GM03348 (cell line): Measurements from ENCODE around the gene IMP3.
A peak's percentile ranks its signal among the peaks of the same experiment; 100 is the strongest.
"Not testable (repeated sequence)": the region's sequence is repeated elsewhere in the genome, so short reads cannot be mapped to it uniquely, and the experiment has no call there.

Source experiments
- DNase-seq: peaks from one replicate; pipeline ENCODE4 v3.0.0; 2012; ENCODE audit warnings: low spot score

The IMP3 gene

GRCh38 chr15:75639709-75640482 is at the start of gene IMP3:
Gene IMP3 (minus strand): TSS chr15:75640224. CDS start chr15:75640168, 56 bp downstream.
- DNase-seq: peak; percentile 97

DNA sequence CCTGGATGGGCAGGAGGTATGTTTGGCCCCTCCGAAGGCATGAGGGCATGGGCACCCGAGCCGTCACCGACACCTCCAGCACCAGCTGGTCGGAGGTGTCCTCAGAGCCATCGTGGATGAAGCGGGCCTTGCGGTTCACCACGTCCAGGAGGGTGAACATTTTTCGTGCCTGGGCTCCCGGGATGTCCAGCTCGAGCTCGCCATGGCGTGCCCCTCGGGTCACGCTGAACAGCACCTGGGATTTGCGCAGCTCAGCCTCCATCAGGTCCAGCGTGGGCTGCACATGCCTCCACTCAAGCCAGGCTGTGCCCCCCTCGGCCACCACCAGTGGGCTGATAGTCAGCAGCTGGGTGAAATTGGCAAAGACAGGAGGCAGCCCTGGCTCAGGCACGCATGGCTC is 49.4 kb upstream of the IMP3 start:
- DNase-seq: not testable (repeated sequence)

DNA sequence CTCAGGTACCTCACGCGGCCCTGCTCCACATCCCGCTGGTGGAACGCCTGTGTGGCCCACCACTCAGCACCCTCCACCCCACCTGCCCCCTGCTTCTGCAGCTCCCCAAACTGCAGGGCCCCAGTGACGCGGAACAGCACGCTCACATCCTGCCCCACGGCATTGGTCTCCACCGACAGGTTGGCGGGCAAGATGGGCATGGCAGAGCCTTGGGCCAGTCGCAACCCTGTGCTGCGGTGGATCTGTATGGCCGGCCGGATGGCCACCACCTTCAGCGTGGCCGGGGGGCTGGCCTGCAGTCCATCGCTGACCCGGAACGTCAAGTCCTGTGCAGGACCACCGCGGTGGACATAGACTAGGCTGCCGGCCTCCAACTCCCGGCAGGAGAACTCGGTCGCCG is 48.8 kb upstream of the IMP3 start:
- no peak for DNase-seq

DNA sequence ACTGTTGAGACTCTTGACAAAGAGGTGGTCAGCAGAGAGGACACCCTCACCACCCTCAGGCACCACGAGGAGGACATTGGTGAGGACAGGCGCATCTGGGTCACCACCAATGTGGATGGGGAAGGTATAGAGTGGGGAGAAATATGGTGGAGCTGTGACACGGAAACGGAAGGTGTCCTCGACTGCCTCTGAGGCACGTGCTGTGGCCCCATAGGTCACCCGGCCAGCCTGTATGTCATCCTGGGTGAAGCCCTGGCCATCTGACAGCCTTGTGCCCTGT is 48.2 kb upstream of the IMP3 start:
- no peak for DNase-seq

DNA sequence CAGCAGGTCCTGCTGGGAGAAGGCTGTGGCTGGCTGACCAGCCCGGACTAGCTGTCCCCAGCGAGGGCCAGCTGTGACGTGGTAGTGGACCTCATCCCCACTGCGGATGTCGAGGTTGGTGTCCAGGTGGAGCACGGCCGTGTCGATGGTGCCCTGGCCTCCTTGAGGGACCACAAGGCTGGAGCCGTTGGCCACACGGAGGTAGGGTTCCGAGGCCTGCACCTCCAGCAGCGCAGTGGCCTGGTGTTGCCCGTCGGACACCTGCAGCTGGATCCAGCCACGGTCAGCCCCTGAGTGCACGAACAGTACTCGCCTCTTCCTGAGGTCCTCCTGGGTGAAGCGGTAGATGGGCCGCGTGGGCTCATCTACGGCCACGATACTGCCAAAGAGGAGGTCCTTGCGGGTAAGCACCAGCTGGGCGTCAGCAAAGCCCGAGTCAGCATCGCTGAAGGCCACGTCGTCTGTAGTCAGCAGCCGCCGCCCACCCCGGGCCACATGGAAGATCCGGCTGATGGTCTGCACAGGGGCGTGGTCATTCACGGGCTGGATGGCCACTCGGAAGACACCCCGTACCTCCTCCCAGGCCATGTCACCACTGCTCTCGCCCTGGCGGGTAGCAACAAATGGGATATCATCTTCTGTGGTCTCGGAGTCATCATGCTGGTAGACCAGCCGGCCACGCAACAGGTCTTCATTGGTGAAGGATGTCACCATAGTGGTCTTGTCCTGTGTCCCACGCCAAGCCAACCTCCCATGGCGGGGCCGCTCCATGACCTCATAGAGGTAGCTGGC is 47.7 kb upstream of the IMP3 start:
- DNase-seq: no peak

- DNase-seq: peak; percentile 71
These were observed 46.2 kb upstream of the IMP3 start for GRCh38 chr15:75686212-75686642.

DNA sequence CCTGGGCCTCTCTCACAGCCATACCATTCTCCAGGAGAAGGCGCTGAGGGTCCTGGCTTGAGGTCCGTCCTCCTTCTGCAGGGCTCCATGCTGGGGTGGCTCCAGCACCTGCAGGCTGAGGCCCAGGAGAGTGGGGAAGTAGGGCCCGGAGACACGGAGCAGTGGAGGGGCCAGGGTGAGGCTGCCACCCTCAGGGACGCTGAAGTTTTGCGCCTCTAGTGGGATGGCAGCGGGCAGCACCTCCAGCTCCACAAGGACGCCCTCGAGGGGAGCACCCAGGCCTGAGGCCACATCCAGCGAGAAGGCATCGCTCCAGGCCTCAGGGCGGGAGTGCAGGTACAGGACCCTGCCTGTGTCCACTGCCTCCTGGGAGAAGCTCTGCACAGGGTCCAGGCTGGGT is 45.2 kb upstream of the IMP3 start:
- DNase-seq: no peak

DNA sequence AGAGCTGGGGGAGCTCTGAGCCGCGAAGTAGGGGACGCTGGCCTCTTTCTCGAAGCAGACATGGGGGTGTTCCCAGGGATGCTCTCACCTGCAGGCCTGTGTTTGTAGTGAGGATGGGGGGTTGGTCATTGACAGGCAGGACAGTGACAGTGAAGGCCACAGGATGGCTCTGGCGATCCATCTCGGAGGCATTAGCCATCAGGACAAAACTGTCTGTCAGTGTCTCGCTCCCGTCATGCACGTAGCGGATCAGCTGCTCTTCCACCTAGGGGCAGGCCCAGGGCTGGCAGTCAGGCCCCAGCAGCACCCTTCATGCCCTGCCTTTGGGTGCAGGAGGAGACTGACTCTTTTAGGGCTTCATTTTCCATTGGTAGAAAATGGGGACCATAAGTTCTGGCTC is 44.6 kb upstream of the IMP3 start:
- DNase-seq: no peak

DNA sequence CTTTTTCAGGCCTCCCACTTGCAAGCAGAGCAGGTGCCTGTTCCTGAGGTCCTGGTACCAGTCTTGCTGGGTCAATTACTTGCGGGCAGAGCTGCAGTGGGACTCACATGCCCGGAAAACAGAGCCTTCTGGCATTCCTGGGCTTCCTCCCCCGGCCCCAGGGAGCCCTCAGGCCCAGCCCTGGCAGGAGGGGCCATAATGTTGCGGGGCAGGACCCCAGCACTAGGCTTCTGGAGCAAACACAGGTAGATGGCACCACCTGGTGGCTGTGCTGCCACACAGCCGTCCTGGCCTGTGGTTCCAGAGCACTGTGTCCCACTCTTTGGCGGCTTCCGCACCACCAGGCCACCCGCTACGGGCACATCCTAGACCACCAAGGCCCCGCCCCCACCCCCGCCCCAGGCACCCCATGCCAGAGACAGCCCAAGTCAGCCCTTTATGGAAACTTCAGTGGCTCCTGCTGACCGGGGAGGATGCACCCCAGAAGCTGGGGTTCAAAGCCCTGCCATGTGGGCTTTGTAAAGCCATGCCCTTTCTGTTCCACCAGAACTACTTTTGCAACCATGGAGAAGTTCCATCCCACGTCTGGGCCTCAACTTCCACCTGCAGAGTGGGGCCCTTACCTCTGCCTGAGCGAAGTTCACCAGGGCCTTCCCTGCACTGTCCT is 43.8 kb upstream of the IMP3 start:
- peak; percentile 80 for DNase-seq

GRCh38 chr15:75682181-75683135 is 42.4 kb upstream of the IMP3 start:
- no peak for DNase-seq

GRCh38 chr15:75680007-75680789 is 40.2 kb upstream of the IMP3 start:
- DNase-seq: no peak

- DNase-seq: not testable (repeated sequence)
These were observed 38.3 kb upstream of the IMP3 start for GRCh38 chr15:75678324-75678690.

GRCh38 chr15:75677465-75678323 is 37.7 kb upstream of the IMP3 start:
- DNase-seq: no peak

- DNase-seq: no peak
These were observed 36.9 kb upstream of the IMP3 start for GRCh38 chr15:75676688-75677464.

DNA sequence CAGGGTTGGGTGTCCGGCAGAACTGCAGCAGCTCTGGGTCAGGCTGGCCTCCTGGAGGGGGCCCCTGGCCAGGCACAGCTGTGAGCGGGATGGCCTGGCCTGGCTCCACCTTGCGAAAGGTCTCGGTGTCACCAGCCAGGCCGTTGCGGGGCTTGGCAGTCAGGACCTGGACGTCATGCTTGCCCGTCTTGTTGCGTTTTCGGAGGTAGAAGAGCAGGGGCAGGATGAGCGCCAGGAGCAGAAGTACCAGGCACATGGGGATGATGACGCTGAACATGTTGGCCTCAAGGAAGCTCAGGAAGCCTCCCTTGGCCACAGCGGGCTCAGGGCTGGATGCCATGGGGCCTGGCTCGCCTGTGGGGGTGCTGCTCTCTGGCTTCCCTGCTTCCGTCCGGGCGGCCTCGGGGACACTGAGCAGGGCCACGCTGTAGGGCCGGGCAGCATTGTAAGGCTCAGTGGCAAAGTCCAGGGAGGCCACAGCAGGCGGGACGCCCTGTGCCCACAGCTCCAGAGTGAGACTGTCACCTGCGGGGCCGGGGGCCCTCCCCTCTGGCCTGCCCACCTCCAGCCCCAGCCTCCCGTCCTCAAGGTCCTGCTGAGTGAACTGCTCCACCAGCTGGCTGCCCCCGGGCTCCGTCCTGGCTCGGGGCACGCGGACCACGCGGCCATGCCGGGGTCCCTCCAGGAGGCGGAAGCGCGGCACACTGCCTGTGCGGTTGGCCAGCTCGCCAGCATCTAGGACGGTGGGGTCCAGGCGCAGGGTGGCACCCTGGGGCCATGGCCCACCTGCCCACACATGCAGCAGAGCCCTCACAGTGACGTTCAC is 35.8 kb upstream of the IMP3 start:
- no peak for DNase-seq

GRCh38 chr15:75674366-75674765 is 34.3 kb upstream of the IMP3 start:
- DNase-seq: no peak

GRCh38 chr15:75673426-75674235 is 33.6 kb upstream of the IMP3 start:
- peak; percentile 89 for DNase-seq
